Tibial nerve (tissue), 4 donors: Measurements from ENCODE around the gene SLC34A3. TPM values are rescaled to one million over a fixed set of nuclear protein-coding genes. Genes with fewer than 3 reads are reported as not detected.

Source experiments
- DNase-seq, 2 donors: peaks; one replicate each; pipeline ENCODE4 v3.0.0-alpha.2; 2019; ENCODE audit warnings: low spot score in 2 of 2
- H3K27ac ChIP-seq, 4 donors: fragments of 200-600 bp; sonication (generic) in 3 of 4; one replicate each; pipeline ENCODE4 v1.5.1; 2017 to 2019; ENCODE audit warnings: mild to moderate bottlenecking in 1 of 4
- H3K27me3 ChIP-seq, 2 donors: fragments of 200-600 bp; sonication (generic) in 1 of 2; one replicate each; pipeline versions ENCODE4 v1.5.1 to v1.6.0; 2017 to 2019
- H3K36me3 ChIP-seq, 3 donors: fragments of 200-600 bp; sonication (generic); one replicate each; pipeline ENCODE4 v1.5.1; 2018 to 2019
- H3K4me1 ChIP-seq, 4 donors: fragments of 200-600 bp; sonication (generic) in 3 of 4; one replicate each; pipeline ENCODE4 v1.5.1; 2017 to 2019
- H3K4me3 ChIP-seq, 4 donors: fragments of 200-600 bp; sonication (generic) in 3 of 4; one replicate each; pipeline ENCODE4 v1.5.1; 2017 to 2019; ENCODE audit warnings: mild to moderate bottlenecking in 1 of 4, moderate library complexity in 1 of 4
- H3K9me3 ChIP-seq, 4 donors: fragments of 200-600 bp; sonication (generic) in 3 of 4; one replicate each; pipeline ENCODE4 v1.5.1; 2017 to 2019
- EP300 ChIP-seq, 2 donors: sonication (generic); formaldehyde crosslinking; IDR thresholded peaks; one replicate each; pipeline ENCODE4 v1.6.1; 2017; ENCODE audit warnings: antibody characterized with exemption in 2 of 2, mild to moderate bottlenecking in 1 of 2
- POLR2A ChIP-seq, 2 donors: fragments of 450-650 bp; IDR thresholded peaks; one replicate each; pipeline ENCODE4 v1.6.1; 2017; ENCODE audit warnings: antibody characterized with exemption in 2 of 2, mild to moderate bottlenecking in 2 of 2, moderate library complexity in 2 of 2
- WGBS, 2 donors: methylation state at CpG; one replicate each; pipeline ENCODE4 v1.1.5; 2018; 5-methylcytosine and 5-hydroxymethylcytosine counted together
- total RNA-seq, 4 donors: library from RNA; depleted of rRNA; stranded (reverse); fragments of >200 nt; gene quantifications; one replicate each; pipeline ENCODE4 v1.1.0, GENCODE V29; 2016
- TF ChIP-seq, protein P1 (sequence below), 5 experiments: fragments of 200-600 bp in 3 of 5; fragments of 450-650 bp in 2 of 5; sonication (generic) in 3 of 5; IDR thresholded peaks; one replicate each; pipeline ENCODE4 v1.5.1; 2016 to 2019; ENCODE audit warnings: antibody characterized with exemption in 5 of 5, mild to moderate bottlenecking in 3 of 5, moderate library complexity in 2 of 5

The SLC34A3 gene
- total RNA-seq, 4 donors from 2014 or later: not detected

DNA sequence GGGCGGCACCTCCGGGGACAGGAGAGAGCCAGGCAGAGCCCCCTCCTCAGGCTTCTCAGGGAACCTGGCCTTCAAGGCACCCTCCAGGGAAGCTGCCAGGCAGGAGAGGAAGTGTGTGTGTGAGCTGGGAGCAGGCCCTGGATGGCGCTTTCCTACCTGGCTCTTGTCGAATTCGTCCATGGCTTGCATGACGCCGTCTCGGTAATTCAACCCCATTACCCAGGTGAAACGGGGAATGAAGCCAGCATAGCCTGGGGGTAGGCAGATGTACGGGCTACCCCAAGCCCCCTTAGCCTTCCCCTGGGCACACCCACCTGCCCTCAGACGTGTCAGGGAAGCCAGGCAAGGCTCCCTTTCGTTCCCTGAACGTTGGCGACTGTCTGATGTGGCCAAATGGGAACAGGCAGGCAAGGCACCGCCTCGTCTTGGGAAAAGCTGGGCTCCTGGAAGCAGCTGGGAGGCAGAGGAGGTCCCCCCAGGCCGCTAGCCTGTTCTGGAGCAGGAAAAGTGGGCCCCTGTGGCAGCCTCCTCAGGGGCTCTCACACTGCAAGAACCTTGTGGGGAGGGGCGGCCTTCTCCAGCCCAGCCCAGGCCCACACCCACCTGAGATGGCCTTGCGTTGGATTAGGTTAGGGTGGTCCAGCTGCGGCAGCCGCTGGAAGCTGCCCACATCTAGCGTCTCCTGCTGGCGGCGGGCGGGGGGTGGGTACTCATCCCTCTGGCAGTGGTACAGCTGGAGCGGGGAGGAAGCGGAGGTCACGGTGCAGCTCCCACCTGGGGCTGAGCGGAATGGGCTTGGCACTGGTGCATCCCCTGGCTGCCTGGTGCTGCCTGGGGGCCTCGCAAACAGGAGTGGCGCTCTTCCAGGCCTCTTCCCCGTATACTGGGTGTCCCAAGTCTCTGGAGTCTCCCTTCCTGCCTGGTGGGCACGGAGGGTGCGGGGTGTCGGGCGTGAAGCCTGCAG lies 14.1 kb downstream of the SLC34A3 start:
- WGBS, 2 donors: 57 to 74% methylated on average over 23 to 30 of the region's 36 CpGs
- Histone ChIP-seq H3K36me3 (peaks cover 0 to 20% (median 10%) of the 10 kb centered on the region in 3 donors), H3K27me3 (no peaks in the 10 kb centered on the region), H3K27ac (no peak overlapping the region), H3K4me1 (peaks cover 0 to 36% (median 17%) of the 10 kb centered on the region in 4 donors), H3K4me3 (no peak overlapping the region), H3K9me3 (no peaks in the 10 kb centered on the region)
- TF ChIP-seq POLR2A (IDR thresholded peaks at IDR 0.05) (no peak), EP300 (IDR thresholded peaks at IDR 0.05) (no peak)
- TF ChIP-seq, protein P1, sequence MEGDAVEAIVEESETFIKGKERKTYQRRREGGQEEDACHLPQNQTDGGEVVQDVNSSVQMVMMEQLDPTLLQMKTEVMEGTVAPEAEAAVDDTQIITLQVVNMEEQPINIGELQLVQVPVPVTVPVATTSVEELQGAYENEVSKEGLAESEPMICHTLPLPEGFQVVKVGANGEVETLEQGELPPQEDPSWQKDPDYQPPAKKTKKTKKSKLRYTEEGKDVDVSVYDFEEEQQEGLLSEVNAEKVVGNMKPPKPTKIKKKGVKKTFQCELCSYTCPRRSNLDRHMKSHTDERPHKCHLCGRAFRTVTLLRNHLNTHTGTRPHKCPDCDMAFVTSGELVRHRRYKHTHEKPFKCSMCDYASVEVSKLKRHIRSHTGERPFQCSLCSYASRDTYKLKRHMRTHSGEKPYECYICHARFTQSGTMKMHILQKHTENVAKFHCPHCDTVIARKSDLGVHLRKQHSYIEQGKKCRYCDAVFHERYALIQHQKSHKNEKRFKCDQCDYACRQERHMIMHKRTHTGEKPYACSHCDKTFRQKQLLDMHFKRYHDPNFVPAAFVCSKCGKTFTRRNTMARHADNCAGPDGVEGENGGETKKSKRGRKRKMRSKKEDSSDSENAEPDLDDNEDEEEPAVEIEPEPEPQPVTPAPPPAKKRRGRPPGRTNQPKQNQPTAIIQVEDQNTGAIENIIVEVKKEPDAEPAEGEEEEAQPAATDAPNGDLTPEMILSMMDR (IDR thresholded peaks at IDR 0.05): no peak
- no peak for DNase-seq

DNA sequence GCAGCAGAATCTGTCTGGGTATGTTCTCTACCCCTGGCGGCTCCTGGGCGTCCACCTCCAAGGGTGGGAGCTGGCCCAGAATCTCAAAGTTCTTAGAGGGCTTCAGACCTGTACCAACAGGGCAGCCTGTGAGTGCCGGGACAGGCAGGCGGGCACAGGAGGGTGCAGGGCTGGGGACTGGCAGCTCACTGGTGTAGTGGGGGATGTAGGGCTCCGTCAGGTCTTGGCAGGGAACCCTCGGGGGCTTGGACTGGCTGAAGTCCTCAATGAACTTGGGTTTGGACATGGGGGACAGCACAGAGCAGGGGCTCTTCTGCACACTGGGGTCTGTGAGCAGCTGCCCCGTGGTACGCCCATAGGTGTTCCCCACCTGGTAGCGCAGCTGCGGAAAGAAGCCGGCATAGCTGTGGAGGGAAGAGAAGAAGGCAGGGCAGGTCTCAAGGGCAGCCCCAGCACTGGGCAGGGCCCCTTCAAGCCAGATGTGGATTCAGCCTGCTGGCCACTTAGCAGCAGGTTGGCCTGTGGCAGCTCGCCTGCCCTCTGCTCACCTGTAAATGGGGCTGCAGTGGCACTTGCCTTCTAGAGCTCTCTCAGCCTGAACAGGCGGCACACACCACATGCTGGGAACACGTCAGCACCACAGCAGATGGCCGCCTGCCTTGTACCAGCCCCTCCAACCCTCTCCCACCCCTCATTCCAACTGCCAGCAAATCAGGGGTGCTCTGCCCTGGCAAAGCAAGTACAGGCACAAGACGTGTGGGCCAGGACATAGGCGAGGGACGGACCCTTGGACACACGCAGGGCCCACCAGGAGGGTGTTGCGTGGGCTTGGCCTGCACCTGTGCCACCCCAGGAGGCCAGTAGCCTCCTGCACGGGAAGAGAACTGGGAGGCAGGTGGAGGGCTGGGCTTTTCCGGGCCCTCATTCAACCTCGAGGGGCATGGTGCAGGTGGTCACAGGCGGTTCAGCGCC lies 15.0 kb downstream of the SLC34A3 start:
- Histone ChIP-seq H3K9me3 (no peaks in the 10 kb centered on the region), H3K4me3 (no peak overlapping the region)
- 88 to 90% methylated on average over 24 to 25 of the region's 25 CpGs for WGBS, 2 donors

DNA sequence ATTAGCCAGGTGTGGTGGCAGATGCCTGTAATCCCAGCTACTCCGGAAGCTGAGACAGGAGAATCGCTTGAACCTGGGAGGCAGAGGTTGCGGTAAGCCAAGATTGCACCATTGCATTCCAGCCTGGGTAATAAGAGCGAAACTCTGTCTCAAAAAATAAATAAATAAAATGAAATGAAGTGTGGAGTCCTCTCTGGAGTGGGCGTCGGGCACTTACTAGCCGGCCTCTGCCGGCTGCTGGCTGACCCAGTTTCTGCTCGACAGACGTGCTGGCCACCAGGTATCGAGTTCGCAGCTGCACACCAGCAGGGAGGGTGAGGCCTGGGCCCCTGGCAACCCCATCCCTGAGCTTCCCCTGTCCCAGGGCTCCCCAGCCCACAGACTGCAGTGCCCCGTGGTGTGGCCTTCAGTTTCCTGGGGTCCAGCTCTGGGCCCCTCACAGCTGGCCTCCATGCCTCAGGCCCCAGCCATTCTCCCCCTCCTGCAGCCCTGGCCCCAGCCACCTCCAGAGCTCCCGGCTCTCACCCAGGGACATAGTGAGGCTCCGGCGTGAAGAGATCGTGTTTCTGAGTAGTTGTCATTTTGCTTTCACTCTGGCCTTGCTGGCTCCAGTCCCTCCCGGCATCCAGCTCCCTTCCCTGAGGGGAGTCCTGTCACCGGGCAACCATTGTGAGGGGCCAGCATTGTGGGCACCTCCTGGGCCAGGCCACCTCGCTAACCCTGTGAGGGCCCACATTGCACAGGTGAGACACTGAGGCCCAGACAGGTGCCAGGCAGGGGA lies 16.6 kb downstream of the SLC34A3 start:
- peaks cover 0 to 36% (median 8%) of the 10 kb centered on the region in 4 donors for H3K4me1 ChIP-seq
- WGBS, 2 donors: 68% methylated on average over 20 of the region's 20 CpGs
- DNase-seq: no peak

More for the DNA sequence above, 15.0 kb downstream of the SLC34A3 start:
- Histone ChIP-seq H3K36me3 (peaks cover 0 to 20% (median 10%) of the 10 kb centered on the region in 3 donors), H3K27ac (no peak overlapping the region), H3K4me1 (peaks cover 0 to 39% (median 16%) of the 10 kb centered on the region in 4 donors), H3K27me3 (no peaks in the 10 kb centered on the region)
- no peak for DNase-seq
- TF ChIP-seq, protein P1 (IDR thresholded peaks at IDR 0.05): no peak
- TF ChIP-seq EP300 (IDR thresholded peaks at IDR 0.05) (no peak), POLR2A (IDR thresholded peaks at IDR 0.05) (no peak)

DNA sequence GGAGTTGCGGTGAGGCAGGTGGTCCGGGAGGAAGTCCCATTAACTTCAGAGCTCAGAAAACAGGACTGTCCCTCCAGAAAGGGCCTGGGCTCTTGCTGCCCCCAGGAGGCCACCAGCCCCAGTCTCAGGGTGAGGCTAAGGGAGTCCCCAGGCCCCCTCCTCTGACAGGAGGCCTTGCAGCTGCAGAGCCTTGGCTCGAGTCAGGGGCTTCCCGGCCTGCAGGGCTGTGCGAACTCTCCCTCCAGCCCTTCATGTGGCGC lies 17.1 kb downstream of the SLC34A3 start:
- Histone ChIP-seq H3K27me3 (no peaks in the 10 kb centered on the region), H3K4me3 (no peak overlapping the region), H3K4me1 (peaks cover 0 to 31% (median 3%) of the 10 kb centered on the region in 4 donors), H3K27ac (no peak overlapping the region), H3K36me3 (peaks cover 0 to 11% (median 3%) of the 10 kb centered on the region in 3 donors), H3K9me3 (no peaks in the 10 kb centered on the region)
- WGBS, 2 donors: 85 to 86% methylated on average over 5 to 6 of the region's 6 CpGs
- DNase-seq: no peak
- TF ChIP-seq, protein P1 (IDR thresholded peaks at IDR 0.05): no peak
- TF ChIP-seq EP300 (IDR thresholded peaks at IDR 0.05) (no peak), POLR2A (IDR thresholded peaks at IDR 0.05) (no peak)

More for the DNA sequence above, 16.6 kb downstream of the SLC34A3 start:
- H3K36me3 ChIP-seq: peaks cover 0 to 16% (median 8%) of the 10 kb centered on the region in 3 donors
- no peak overlapping the region for H3K4me3 ChIP-seq
- no peaks in the 10 kb centered on the region for H3K9me3 ChIP-seq
- H3K27ac ChIP-seq: no peak overlapping the region
- H3K27me3 ChIP-seq: no peaks in the 10 kb centered on the region
- no peak for TF ChIP-seq POLR2A (IDR thresholded peaks at IDR 0.05)
- TF ChIP-seq, protein P1 (IDR thresholded peaks at IDR 0.05): no peak
- no peak for TF ChIP-seq EP300 (IDR thresholded peaks at IDR 0.05)
